CD1c-positive myeloid dendritic cell (primary cell): Measurements from ENCODE around the gene TMEM164.

Experiments
- DNase-seq: peaks from one replicate; pipeline ENCODE4 v3.0.0-alpha.2; 2016; ENCODE audit errors: extremely low spot score

TMEM164 gene

GRCh38 chrX:110167952-110168451, 165.1 kb downstream of the TMEM164 start:
- DNase-seq = peak; percentile 20

- no peak for DNase-seq
Observed at GRCh38 chrX:110168585-110168984, 165.7 kb downstream of the TMEM164 start.

GRCh38 chrX:110170029-110170428, 167.1 kb downstream of the TMEM164 start:
- no peak for DNase-seq

GRCh38 chrX:110171442-110171841, 168.5 kb downstream of the TMEM164 start:
- no peak for DNase-seq

GRCh38 chrX:110172215-110172614, 169.3 kb downstream of the TMEM164 start:
- peak; percentile 26 for DNase-seq

- no peak for DNase-seq
Observed at GRCh38 chrX:110173192-110174175, 170.6 kb downstream of the TMEM164 start.

- peak; percentile 56 for DNase-seq
Observed at GRCh38 chrX:110175146-110175545, 172.2 kb downstream of the TMEM164 start.

- no peak for DNase-seq
Observed at GRCh38 chrX:110175696-110176095, 172.8 kb downstream of the TMEM164 start.

GRCh38 chrX:110178179-110178865, 175.4 kb downstream of the TMEM164 start:
- no peak for DNase-seq

- DNase-seq = no peak
Observed at GRCh38 chrX:110180176-110180927, 177.4 kb downstream of the TMEM164 start.

- DNase-seq = no peak
Observed at GRCh38 chrX:110180928-110181310, 178.0 kb downstream of the TMEM164 start.

- no peak for DNase-seq
Observed at GRCh38 chrX:110181459-110182137, 178.7 kb downstream of the TMEM164 start.

GRCh38 chrX:110182362-110182761, 179.4 kb downstream of the TMEM164 start:
- DNase-seq = no peak

GRCh38 chrX:110182865-110183264, 180.0 kb downstream of the TMEM164 start:
- DNase-seq = no peak

GRCh38 chrX:110183314-110183713, 180.4 kb downstream of the TMEM164 start:
- DNase-seq = no peak

GRCh38 chrX:110188701-110189558, 186.0 kb downstream of the TMEM164 start:
- no peak for DNase-seq

- no peak for DNase-seq
Observed at GRCh38 chrX:110192516-110192915, 189.6 kb downstream of the TMEM164 start.

GRCh38 chrX:110194977-110195376, 192.1 kb downstream of the TMEM164 start:
- no peak for DNase-seq

GRCh38 chrX:110201799-110202198, 198.9 kb downstream of the TMEM164 start:
- DNase-seq = no peak

- no peak for DNase-seq
Observed at GRCh38 chrX:110204986-110205385, 202.1 kb downstream of the TMEM164 start.
